H1 (cell line): Measurements from ENCODE around the gene UQCC3. TPM values are rescaled to one million over a fixed set of nuclear protein-coding genes. Genes with fewer than 3 reads are reported as not detected.

ENCODE experiments used
- CTCF ChIA-PET: fragments of 300-600 bp; sonication (Branson Sonifier 250); formaldehyde crosslinking; loops from one replicate; lab custom pipeline; 2021; ENCODE audit not compliant: partially characterized antibody; lab: Charles Lee
- POLR2A ChIA-PET: fragments of 300-600 bp; sonication (Branson Sonifier 250); formaldehyde crosslinking; loops from one replicate; lab custom pipeline; 2021; ENCODE audit warnings: inconsistent platforms; ENCODE audit not compliant: partially characterized antibody; lab: Charles Lee
- DNase-seq, 2 experiments: peaks; one replicate each; pipeline versions ENCODE4 v3.0.0 to v3.0.0-alpha.2; 2010 to 2022; ENCODE audit warnings: low spot score in 2 of 2, low read depth in 1 of 2, mixed read lengths in 1 of 2
- FAIRE-seq: peaks from 2 replicates; lab custom pipeline; 2011; peaks lifted over from hg19 to GRCh38; lab: Jason Lieb, UNC
- H2AFZ ChIP-seq: 2 replicates; pipeline ENCODE4 v1.8.1; 2012; ENCODE audit warnings: low read length, inconsistent platforms
- H2AK5ac ChIP-seq: 2 replicates; pipeline ENCODE4 v1.6.1; 2013; ENCODE audit warnings: low read depth, low read length
- H2BK120ac ChIP-seq: replicated peaks from 2 replicates; pipeline ENCODE3; 2013; ENCODE audit warnings: low read depth, low read length, inconsistent platforms
- H2BK12ac ChIP-seq: 2 replicates; pipeline ENCODE4 v1.6.1; 2013; ENCODE audit warnings: low read depth, low read length
- H2BK15ac ChIP-seq: 2 replicates; pipeline ENCODE4 v1.6.1; 2013; ENCODE audit warnings: low read length
- H2BK20ac ChIP-seq: 2 replicates; pipeline ENCODE4 v1.6.1; 2013; ENCODE audit warnings: low read length
- H2BK5ac ChIP-seq: 2 replicates; pipeline ENCODE4 v1.6.1; 2013; ENCODE audit warnings: low read depth, low read length
- H3K14ac ChIP-seq: 2 replicates; pipeline ENCODE4 v1.6.1; 2013; ENCODE audit warnings: inconsistent platforms; ENCODE audit not compliant: insufficient read length
- H3K18ac ChIP-seq: 2 replicates; pipeline ENCODE4 v1.6.1; 2013; ENCODE audit warnings: low read length; ENCODE audit errors: extremely low read depth
- H3K23ac ChIP-seq: 2 replicates; pipeline ENCODE4 v1.6.1; 2013; ENCODE audit warnings: inconsistent platforms; ENCODE audit not compliant: insufficient read length
- H3K23me2 ChIP-seq: 2 replicates; pipeline ENCODE4 v1.6.1; 2013; ENCODE audit warnings: low read depth, low read length
- H3K27ac ChIP-seq: 2 replicates; pipeline ENCODE4 v1.6.1; 2011; ENCODE audit warnings: low read depth, low read length, inconsistent platforms
- H3K27me3 ChIP-seq, 4 experiments: replicated peaks in 1 of 4; 1 replicate in 1 of 4; 2 replicates in 3 of 4; pipeline versions ENCODE4 v1.6.1 to v1.8.1; 2011 to 2013; ENCODE audit warnings: low read length in 3 of 4, mild to moderate bottlenecking in 3 of 4, inconsistent platforms in 2 of 4, mixed read lengths in 2 of 4, moderate library complexity in 1 of 4; ENCODE audit not compliant: control insufficient read depth in 3 of 4, insufficient read depth in 3 of 4; ENCODE audit errors: extremely low read depth in 1 of 4
- H3K36me3 ChIP-seq, 4 experiments: 2 replicates each; pipeline versions ENCODE4 v1.6.1 to v1.8.1; 2011 to 2013; ENCODE audit warnings: mild to moderate bottlenecking in 4 of 4, low read length in 3 of 4, moderate library complexity in 2 of 4, control low read depth in 1 of 4, inconsistent platforms in 1 of 4; ENCODE audit not compliant: insufficient read depth in 4 of 4, control insufficient read depth in 2 of 4
- H3K4ac ChIP-seq: replicated peaks from 2 replicates; pipeline ENCODE3; 2013; ENCODE audit warnings: low read length, low read depth, mixed read lengths, inconsistent platforms; ENCODE audit not compliant: insufficient read length
- H3K4me1 ChIP-seq, 4 experiments: replicated peaks in 1 of 4; 1 replicate in 1 of 4; 2 replicates in 3 of 4; pipeline versions ENCODE4 v1.6.1 to v1.8.1; 2011 to 2013; ENCODE audit warnings: low read length in 3 of 4, inconsistent platforms in 2 of 4, mixed read lengths in 1 of 4; ENCODE audit not compliant: insufficient read depth in 4 of 4, control insufficient read depth in 3 of 4
- H3K4me2 ChIP-seq, 2 experiments: 2 replicates each; pipeline versions ENCODE4 v1.6.1 to v1.8.1; 2011 to 2013; ENCODE audit warnings: low read depth in 2 of 2, low read length in 2 of 2, control low read depth in 1 of 2, inconsistent platforms in 1 of 2, mild to moderate bottlenecking in 1 of 2; ENCODE audit not compliant: insufficient read depth in 1 of 2
- H3K4me3 ChIP-seq, 4 experiments: fragments of 200-600, 300-600 bp in 1 of 4; sonication (generic), shearing (Covaris generic), sonication (Bioruptor Twin) in 1 of 4; 2 replicates each; pipeline versions ENCODE4 v1.5.1 to v1.8.1; 2011 to 2016; ENCODE audit warnings: low read length in 4 of 4, low read depth in 3 of 4, control low read depth in 2 of 4, inconsistent platforms in 2 of 4, mild to moderate bottlenecking in 2 of 4, mixed read lengths in 1 of 4, moderate library complexity in 1 of 4; ENCODE audit not compliant: insufficient read depth in 2 of 4; ENCODE audit errors: extremely low read depth in 1 of 4
- H3K56ac ChIP-seq: replicated peaks from 2 replicates; pipeline ENCODE3; 2013; ENCODE audit warnings: low read depth, mild to moderate bottlenecking, mixed read lengths, low read length, inconsistent platforms; ENCODE audit not compliant: insufficient read length
- H3K79me1 ChIP-seq: 2 replicates; pipeline ENCODE4 v1.6.1; 2013; ENCODE audit warnings: low read depth, low read length, control low read depth
- H3K79me2 ChIP-seq, 2 experiments: 2 replicates each; pipeline versions ENCODE4 v1.6.1 to v1.8.1; 2012 to 2013; ENCODE audit warnings: low read length in 2 of 2, mild to moderate bottlenecking in 2 of 2, inconsistent platforms in 1 of 2; ENCODE audit not compliant: insufficient read depth in 2 of 2, control insufficient read depth in 1 of 2
- H3K9ac ChIP-seq, 4 experiments: replicated peaks in 1 of 4; 1 replicate in 1 of 4; 2 replicates in 3 of 4; pipeline versions ENCODE4 v1.6.1 to v1.8.1; 2011 to 2013; ENCODE audit warnings: low read depth in 3 of 4, low read length in 3 of 4, control low read depth in 2 of 4, mild to moderate bottlenecking in 2 of 4, moderate library complexity in 2 of 4, inconsistent platforms in 1 of 4; ENCODE audit errors: extremely low read depth in 1 of 4
- H3K9me3 ChIP-seq, 2 experiments: 2 replicates each; pipeline versions ENCODE4 v1.6.1 to v1.8.1; 2012 to 2013; ENCODE audit warnings: mild to moderate bottlenecking in 2 of 2, moderate library complexity in 2 of 2, control low read depth in 1 of 2, inconsistent platforms in 1 of 2, low read depth in 1 of 2, low read length in 1 of 2, mixed read lengths in 1 of 2; ENCODE audit not compliant: insufficient read depth in 2 of 2
- H4K20me1 ChIP-seq, 2 experiments: replicated peaks in 1 of 2; 2 replicates each; pipeline versions ENCODE3 to v1.8.1; 2011 to 2013; ENCODE audit warnings: inconsistent platforms in 2 of 2, low read length in 2 of 2, mild to moderate bottlenecking in 1 of 2; ENCODE audit not compliant: insufficient read depth in 2 of 2, control insufficient read depth in 1 of 2
- H4K5ac ChIP-seq: 2 replicates; pipeline ENCODE4 v1.6.1; 2013; ENCODE audit warnings: low read length, low read depth, mixed read lengths, inconsistent platforms; ENCODE audit not compliant: insufficient read length
- H4K8ac ChIP-seq: 2 replicates; pipeline ENCODE4 v1.8.0; 2013; ENCODE audit warnings: mild to moderate bottlenecking, moderate library complexity, low read length, inconsistent platforms; ENCODE audit not compliant: insufficient read depth; ENCODE audit errors: extremely low read depth
- H4K91ac ChIP-seq: replicated peaks from 2 replicates; pipeline ENCODE3; 2013; ENCODE audit warnings: low read length, mixed read lengths, inconsistent platforms; ENCODE audit not compliant: insufficient read length
- CBX5 ChIP-seq: fragments of 300-800, 300-1000 bp; sonication (generic); IDR thresholded peaks from 2 replicates; pipeline ENCODE4 v1.7.1; 2016; ENCODE audit warnings: antibody characterized with exemption, low read length, low read depth
- EP300 ChIP-seq, 2 experiments: IDR thresholded peaks; 1 replicate in 1 of 2; 2 replicates in 1 of 2; pipeline ENCODE4 v1.6.1; 2011 to 2012; ENCODE audit warnings: low read depth in 2 of 2, low read length in 2 of 2, mild to moderate bottlenecking in 2 of 2, borderline replicate concordance in 1 of 2, inconsistent platforms in 1 of 2, moderate library complexity in 1 of 2
- RAD21 ChIP-seq, 2 experiments: IDR thresholded peaks in 1 of 2; conservative IDR thresholded peaks in 1 of 2; 2 replicates each; pipeline ENCODE4 v1.6.1; 2011; ENCODE audit warnings: low read depth in 2 of 2, low read length in 2 of 2, improper control_type of control experiment in 1 of 2, inconsistent platforms in 1 of 2, mild to moderate bottlenecking in 1 of 2, moderate library complexity in 1 of 2
- WGBS, 2 experiments: shearing (Covaris generic) in 1 of 2; methylation state at CpG; one replicate each; pipeline versions ENCODE4 v1.1.6 to v1.1.7; 2013 to 2015; ENCODE audit warnings: low lambda C conversion rate in 2 of 2, mixed read lengths in 2 of 2, inconsistent platforms in 1 of 2, low coverage in 1 of 2, missing lambda C conversion rate in 1 of 2; ENCODE audit not compliant: insufficient replicate concordance in 2 of 2, insufficient coverage in 1 of 2, insufficient read length in 1 of 2; ENCODE audit errors: extremely low coverage in 1 of 2, missing lambda C conversion rate in 1 of 2; 5-methylcytosine and 5-hydroxymethylcytosine counted together
- polyA plus RNA-seq, 7 experiments: library from polyadenylated mRNA; depleted of rRNA in 3 of 7; stranded (reverse) in 5 of 7; unstranded in 2 of 7; fragments of >200 nt in 5 of 7; fragments of 200-250 nt in 2 of 7; gene quantifications; 1 replicate in 5 of 7; 2 replicates in 1 of 7; 4 replicates in 1 of 7; pipeline versions ENCODE4 v1.2.1 to v1.2.3, GENCODE V29; 2011 to 2013; ENCODE audit warnings: missing spikeins in 2 of 7, mixed read lengths in 2 of 7
- total RNA-seq: library from RNA; stranded (reverse); fragmentation: NEBNext Ultra II Directional; extraction: Animal tissue kit (Norgen Biotek cat#: 25700); gene quantifications from 2 replicates; pipeline ENCODE4 v1.2.1, GENCODE V29; 2021
- TF ChIP-seq, protein P1 (sequence below), 3 experiments: IDR thresholded peaks; 1 replicate in 2 of 3; 2 replicates in 1 of 3; pipeline versions ENCODE4 v1.5.1 to v1.6.1; 2011; ENCODE audit warnings: low read length in 3 of 3, mild to moderate bottlenecking in 3 of 3, inconsistent platforms in 2 of 3, low read depth in 1 of 3, moderate library complexity in 1 of 3; ENCODE audit not compliant: insufficient read depth in 1 of 3; ENCODE audit errors: control extremely low read depth in 1 of 3

The UQCC3 gene
- total and polyA plus RNA-seq, 2 of the 8 experiments (the other 6 are each of a cell fraction or from before 2014, with no cell fraction given), result 14.2 to 15.7 TPM

DNA sequence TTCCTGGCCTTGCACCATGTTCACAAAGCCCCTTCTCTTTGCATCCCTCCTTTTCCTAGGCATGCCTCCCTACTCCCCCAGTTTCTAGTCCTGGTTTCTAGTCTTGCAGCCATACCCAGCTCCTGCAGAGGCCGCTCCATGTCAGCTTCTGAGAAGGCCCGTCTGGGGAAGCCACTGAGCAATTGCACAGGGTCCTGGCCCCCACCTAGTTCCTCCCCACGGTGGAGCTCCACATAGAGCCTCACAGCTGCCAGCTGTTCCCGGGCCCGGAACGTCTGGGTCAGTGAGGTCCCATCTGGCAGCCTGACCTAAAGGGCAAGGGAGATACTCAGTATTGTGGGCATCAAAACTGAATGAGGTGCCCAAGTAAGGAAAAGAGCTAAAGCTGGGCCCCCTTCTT, 5.2 kb downstream of the UQCC3 start:
- TF ChIP-seq CBX5 (no peak), EP300 (IDR thresholded peaks at IDR 0.05; ENCODE audit: borderline replicate concordance in 1 of 2, low read depth in 2 of 2, low read length in 2 of 2) (no peak), RAD21 (IDR thresholded peaks at IDR 0.05 in 1 of 2, conservative IDR thresholded peaks at IDR 0.05 in 1 of 2; ENCODE audit: low read depth in 2 of 2, low read length in 2 of 2) (peak; percentile 27 to 40; a peak in 2 of 4 replicates)
- TF ChIP-seq, protein P1, sequence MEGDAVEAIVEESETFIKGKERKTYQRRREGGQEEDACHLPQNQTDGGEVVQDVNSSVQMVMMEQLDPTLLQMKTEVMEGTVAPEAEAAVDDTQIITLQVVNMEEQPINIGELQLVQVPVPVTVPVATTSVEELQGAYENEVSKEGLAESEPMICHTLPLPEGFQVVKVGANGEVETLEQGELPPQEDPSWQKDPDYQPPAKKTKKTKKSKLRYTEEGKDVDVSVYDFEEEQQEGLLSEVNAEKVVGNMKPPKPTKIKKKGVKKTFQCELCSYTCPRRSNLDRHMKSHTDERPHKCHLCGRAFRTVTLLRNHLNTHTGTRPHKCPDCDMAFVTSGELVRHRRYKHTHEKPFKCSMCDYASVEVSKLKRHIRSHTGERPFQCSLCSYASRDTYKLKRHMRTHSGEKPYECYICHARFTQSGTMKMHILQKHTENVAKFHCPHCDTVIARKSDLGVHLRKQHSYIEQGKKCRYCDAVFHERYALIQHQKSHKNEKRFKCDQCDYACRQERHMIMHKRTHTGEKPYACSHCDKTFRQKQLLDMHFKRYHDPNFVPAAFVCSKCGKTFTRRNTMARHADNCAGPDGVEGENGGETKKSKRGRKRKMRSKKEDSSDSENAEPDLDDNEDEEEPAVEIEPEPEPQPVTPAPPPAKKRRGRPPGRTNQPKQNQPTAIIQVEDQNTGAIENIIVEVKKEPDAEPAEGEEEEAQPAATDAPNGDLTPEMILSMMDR (IDR thresholded peaks at IDR 0.05; ENCODE audit: control extremely low read depth in 1 of 3, insufficient read depth in 1 of 3, low read depth in 1 of 3, low read length in 3 of 3), result peak; percentile 3 to 11 (median 9); a peak in 3 of 4 replicates
- peaks cover 0 to 1% of the 10 kb centered on the region in 2 experiments for H4K20me1 ChIP-seq
- peaks cover 9% of the 10 kb centered on the region for H3K23me2 ChIP-seq
- H3K9me3 ChIP-seq, result no peaks in the 10 kb centered on the region
- H4K91ac ChIP-seq, result no peak overlapping the region
- no peak overlapping the region for H3K23ac ChIP-seq
- H2BK12ac ChIP-seq, result no peak overlapping the region
- H3K4me1 ChIP-seq, result peaks cover 3 to 8% (median 6%) of the 10 kb centered on the region in 4 experiments; a peak in 5 of 7 replicates
- no peak overlapping the region for H2BK120ac ChIP-seq
- 95% methylated on average over 6 of the region's 6 CpGs; no CpG with 5 or more reads in 1 of the 2 experiments for WGBS, 2 experiments
- H2AK5ac ChIP-seq, result no peak overlapping the region
- no peak overlapping the region for H3K27ac ChIP-seq
- DNase-seq (no peak), FAIRE-seq (no peak)
- peaks cover 5 to 29% (median 9%) of the 10 kb centered on the region in 4 experiments; a peak in 5 of 8 replicates for H3K36me3 ChIP-seq
- ChIA-PET CTCF (interaction anchor here (0.5 to 3.2 kb wide), 12 partner anchors 8 to 209 kb away, joined by 3 to 16 read pairs (median 4); partner anchors contain the start of genes CSKMT and EML3), POLR2A (interaction anchor here (0.7 to 61.4 kb wide), 11 partner anchors 15 to 111 kb away, joined by 3 to 2041 read pairs (median 3); partner anchors contain the start of genes BSCL2, C11orf98, CSKMT and GANAB)
- H2AFZ ChIP-seq, result no peak overlapping the region
- H3K9ac ChIP-seq, result no peak overlapping the region; a peak in 1 of 7 replicates
- H4K8ac ChIP-seq, result no peak overlapping the region
- H4K5ac ChIP-seq, result no peak overlapping the region
- H3K14ac ChIP-seq, result no peak overlapping the region
- no peak overlapping the region for H2BK15ac ChIP-seq
- no peak overlapping the region for H3K4ac ChIP-seq
- no peak overlapping the region for H2BK20ac ChIP-seq
- peaks cover 9% of the 10 kb centered on the region for H3K79me1 ChIP-seq
- H3K4me2 ChIP-seq, result no peak overlapping the region
- H2BK5ac ChIP-seq, result no peak overlapping the region
- H3K4me3 ChIP-seq, result no peak overlapping the region
- H3K18ac ChIP-seq, result no peak overlapping the region
- H3K27me3 ChIP-seq, result no peaks in the 10 kb centered on the region
- no peak overlapping the region for H3K56ac ChIP-seq
- peaks cover 0 to 23% of the 10 kb centered on the region in 2 experiments; a peak in 2 of 4 replicates for H3K79me2 ChIP-seq
